ENCODE data around the gene MXD4.

MXD4 gene

GRCh38 chr4:2251795-2252529 is 9.9 kb downstream of the MXD4 start:
- Histone ChIP-seq H3K27me3 (ENCODE audit: insufficient read depth, low read length) (no peaks in the 10 kb centered on the region), H3K27ac (ENCODE audit: low read depth, low read length) (no peak overlapping the region), H3K4me3 (ENCODE audit: low read length) (no peak overlapping the region), H3K4me1 (ENCODE audit: insufficient read depth, low read length) (no peaks in the 10 kb centered on the region), H3K36me3 (ENCODE audit: insufficient read depth, low read length) (peaks cover 7% of the 10 kb centered on the region; the same call in 1 of the 2 replicates), H3K9ac (ENCODE audit: low read depth, low read length) (no peak overlapping the region), H3K9me3 (ENCODE audit: insufficient read depth, low read depth, low read length) (no peaks in the 10 kb centered on the region)
- 92% methylated on average over 16 of the region's 16 CpGs for WGBS

GRCh38 chr4:2251073-2251794 is 10.7 kb downstream of the MXD4 start:
- H3K27me3 ChIP-seq (ENCODE audit: insufficient read depth, low read length) = no peaks in the 10 kb centered on the region
- 95% methylated on average over 25 of the region's 25 CpGs for WGBS
- H3K4me3 ChIP-seq (ENCODE audit: low read length) = no peak overlapping the region
- H3K4me1 ChIP-seq (ENCODE audit: insufficient read depth, low read length) = no peaks in the 10 kb centered on the region
- peaks cover 7% of the 10 kb centered on the region; the same call in 1 of the 2 replicates for H3K36me3 ChIP-seq (ENCODE audit: insufficient read depth, low read length)
- no peak overlapping the region for H3K9ac ChIP-seq (ENCODE audit: low read depth, low read length)
- no peak overlapping the region for H3K27ac ChIP-seq (ENCODE audit: low read depth, low read length)
- no peaks in the 10 kb centered on the region for H3K9me3 ChIP-seq (ENCODE audit: insufficient read depth, low read depth, low read length)

- no peak overlapping the region for H3K4me3 ChIP-seq (ENCODE audit: low read length)
- no peak overlapping the region for H3K9ac ChIP-seq (ENCODE audit: low read depth, low read length)
- H3K36me3 ChIP-seq (ENCODE audit: insufficient read depth, low read length) = peaks cover 7% of the 10 kb centered on the region; the same call in 1 of the 2 replicates
- H3K9me3 ChIP-seq (ENCODE audit: insufficient read depth, low read depth, low read length) = no peaks in the 10 kb centered on the region
- WGBS = 94% methylated on average over 30 of the region's 30 CpGs
- no peaks in the 10 kb centered on the region for H3K27me3 ChIP-seq (ENCODE audit: insufficient read depth, low read length)
- H3K27ac ChIP-seq (ENCODE audit: low read depth, low read length) = no peak overlapping the region
- no peaks in the 10 kb centered on the region for H3K4me1 ChIP-seq (ENCODE audit: insufficient read depth, low read length)
These were observed 11.4 kb downstream of the MXD4 start for GRCh38 chr4:2250357-2251072.

- Histone ChIP-seq H3K36me3 (ENCODE audit: insufficient read depth, low read length) (0 out of 2 replicates have a peak, but pooled peaks cover 7% of the 10 kb centered on the region), H3K27me3 (ENCODE audit: insufficient read depth, low read length) (no peaks in the 10 kb centered on the region), H3K4me1 (ENCODE audit: insufficient read depth, low read length) (no peaks in the 10 kb centered on the region), H3K27ac (ENCODE audit: low read depth, low read length) (no peak overlapping the region), H3K9me3 (ENCODE audit: insufficient read depth, low read depth, low read length) (0 out of 2 replicates have a peak, but pooled peaks cover 6% of the 10 kb centered on the region), H3K4me3 (ENCODE audit: low read length) (no peak overlapping the region), H3K9ac (ENCODE audit: low read depth, low read length) (no peak overlapping the region)
- WGBS = 94% methylated on average over 25 of the region's 26 CpGs
These were observed 12.2 kb downstream of the MXD4 start for GRCh38 chr4:2249526-2250356.

GRCh38 chr4:2248821-2249261 is 13.1 kb downstream of the MXD4 start:
- H3K9ac ChIP-seq (ENCODE audit: low read depth, low read length) = no peak overlapping the region
- 0 out of 2 replicates have a peak, but pooled peaks cover 3% of the 10 kb centered on the region for H3K36me3 ChIP-seq (ENCODE audit: insufficient read depth, low read length)
- H3K9me3 ChIP-seq (ENCODE audit: insufficient read depth, low read depth, low read length) = 0 out of 2 replicates have a peak, but pooled peaks cover 8% of the 10 kb centered on the region
- H3K4me3 ChIP-seq (ENCODE audit: low read length) = no peak overlapping the region
- H3K27me3 ChIP-seq (ENCODE audit: insufficient read depth, low read length) = peaks cover 2% of the 10 kb centered on the region
- H3K27ac ChIP-seq (ENCODE audit: low read depth, low read length) = no peak overlapping the region
- H3K4me1 ChIP-seq (ENCODE audit: insufficient read depth, low read length) = no peaks in the 10 kb centered on the region
- WGBS = 87% methylated on average over 10 of the region's 10 CpGs

- 93% methylated on average over 21 of the region's 21 CpGs for WGBS
- H3K27ac ChIP-seq (ENCODE audit: low read depth, low read length) = no peak overlapping the region
- no peak overlapping the region for H3K4me3 ChIP-seq (ENCODE audit: low read length)
- 0 out of 2 replicates have a peak, but pooled peaks cover 8% of the 10 kb centered on the region for H3K9me3 ChIP-seq (ENCODE audit: insufficient read depth, low read depth, low read length)
- H3K4me1 ChIP-seq (ENCODE audit: insufficient read depth, low read length) = no peaks in the 10 kb centered on the region
- peaks cover 4% of the 10 kb centered on the region for H3K27me3 ChIP-seq (ENCODE audit: insufficient read depth, low read length)
- 0 out of 2 replicates have a peak, but pooled peaks cover 3% of the 10 kb centered on the region for H3K36me3 ChIP-seq (ENCODE audit: insufficient read depth, low read length)
- H3K9ac ChIP-seq (ENCODE audit: low read depth, low read length) = no peak overlapping the region
These were observed 13.7 kb downstream of the MXD4 start for GRCh38 chr4:2248044-2248780.

GRCh38 chr4:2247128-2248043 is 14.5 kb downstream of the MXD4 start:
- 0 out of 2 replicates have a peak, but pooled peaks cover 8% of the 10 kb centered on the region for H3K9me3 ChIP-seq (ENCODE audit: insufficient read depth, low read depth, low read length)
- H3K27ac ChIP-seq (ENCODE audit: low read depth, low read length) = no peak overlapping the region
- no peak overlapping the region for H3K4me3 ChIP-seq (ENCODE audit: low read length)
- 0 out of 2 replicates have a peak, but pooled peaks cover 3% of the 10 kb centered on the region for H3K36me3 ChIP-seq (ENCODE audit: insufficient read depth, low read length)
- H3K27me3 ChIP-seq (ENCODE audit: insufficient read depth, low read length) = peaks cover 4% of the 10 kb centered on the region
- no peak overlapping the region for H3K9ac ChIP-seq (ENCODE audit: low read depth, low read length)
- H3K4me1 ChIP-seq (ENCODE audit: insufficient read depth, low read length) = no peaks in the 10 kb centered on the region
- WGBS = 94% methylated on average over 42 of the region's 42 CpGs

GRCh38 chr4:2246384-2247127 is 15.4 kb downstream of the MXD4 start:
- Histone ChIP-seq H3K9ac (ENCODE audit: low read depth, low read length) (no peak overlapping the region), H3K27ac (ENCODE audit: low read depth, low read length) (no peak overlapping the region), H3K9me3 (ENCODE audit: insufficient read depth, low read depth, low read length) (0 out of 2 replicates have a peak, but pooled peaks cover 8% of the 10 kb centered on the region), H3K27me3 (ENCODE audit: insufficient read depth, low read length) (peaks cover 4% of the 10 kb centered on the region), H3K4me1 (ENCODE audit: insufficient read depth, low read length) (no peaks in the 10 kb centered on the region), H3K36me3 (ENCODE audit: insufficient read depth, low read length) (0 out of 2 replicates have a peak, but pooled peaks cover 3% of the 10 kb centered on the region), H3K4me3 (ENCODE audit: low read length) (no peak overlapping the region)
- WGBS = 94% methylated on average over 19 of the region's 19 CpGs

Measured in HUES64 (cell line).